ENCODE measurements around the gene PLAAT5.

The PLAAT5 gene, protein sequence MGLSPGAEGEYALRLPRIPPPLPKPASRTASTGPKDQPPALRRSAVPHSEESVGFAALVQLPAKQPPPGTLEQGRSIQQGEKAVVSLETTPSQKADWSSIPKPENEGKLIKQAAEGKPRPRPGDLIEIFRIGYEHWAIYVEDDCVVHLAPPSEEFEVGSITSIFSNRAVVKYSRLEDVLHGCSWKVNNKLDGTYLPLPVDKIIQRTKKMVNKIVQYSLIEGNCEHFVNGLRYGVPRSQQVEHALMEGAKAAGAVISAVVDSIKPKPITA

DNA sequence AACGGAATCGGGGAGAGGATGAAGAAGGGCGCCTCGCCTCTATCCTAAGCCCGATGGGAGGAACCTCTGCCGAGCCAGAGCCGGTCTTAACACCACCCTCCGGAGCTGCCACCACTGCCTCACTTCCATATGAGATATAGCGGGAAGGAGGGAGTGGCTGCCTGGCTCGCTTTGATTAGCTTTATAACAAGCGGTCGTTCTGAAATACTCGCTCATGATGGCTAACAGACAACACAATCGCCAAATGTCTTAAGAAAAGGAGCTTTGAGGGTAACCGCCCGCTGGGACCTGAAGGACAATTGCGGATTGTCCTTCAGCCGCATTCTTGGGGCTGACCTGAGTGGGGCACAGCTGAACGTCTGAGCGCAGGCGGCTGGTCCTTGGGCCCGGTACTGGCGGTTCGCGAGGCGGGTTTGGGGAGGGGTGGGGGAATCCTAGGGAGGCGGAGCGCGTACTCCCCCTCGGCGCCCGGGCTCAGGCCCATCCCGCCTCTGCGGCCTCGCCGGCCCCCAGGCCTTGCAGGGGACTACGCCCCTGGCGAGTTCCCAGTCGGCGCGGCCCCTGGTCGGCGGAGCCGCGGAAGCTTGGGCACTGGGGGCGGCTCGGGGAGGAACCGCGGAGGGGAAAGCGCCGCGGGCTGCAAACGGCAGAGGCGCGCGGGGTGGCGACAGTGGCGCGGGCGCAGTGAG is at the start of gene PLAAT5:
TSS of gene PLAAT5 (minus strand) at position 617 of the 689 bp plus-strand sequence. CDS start at position 484, 133 bp downstream.
- H3K27me3 ChIP-seq (ENCODE audit: control insufficient read depth, low read length): peaks cover 9% of the 10 kb centered on the region; the same call in 1 of the 2 replicates
- H3K79me2 ChIP-seq (ENCODE audit: control insufficient read depth, low read length): no peaks in the 10 kb centered on the region
- no peak within 1 kb of the TSS for H3K4me3 ChIP-seq (ENCODE audit: low read length)
- H3K4me1 ChIP-seq (ENCODE audit: control insufficient read depth, low read length): no peaks in the 10 kb centered on the region
- no peaks in the 10 kb centered on the region for H3K36me3 ChIP-seq (ENCODE audit: control insufficient read depth, low read length)
- H3K9me3 ChIP-seq (ENCODE audit: control insufficient read depth, insufficient read depth, low read length): no peaks in the 10 kb centered on the region; the same call in 1 of the 2 replicates
- no peak for TF ChIP-seq EZH2phosphoT487 (IDR thresholded peaks at IDR 0.05; ENCODE audit: borderline replicate concordance, low read length)
- TF ChIP-seq CTCF (IDR thresholded peaks at IDR 0.05; ENCODE audit: low read depth, low read length, poor library complexity, severe bottlenecking): no peak
- no peak within 1 kb of the TSS for H3K4me2 ChIP-seq (ENCODE audit: low read length)
- H4K20me1 ChIP-seq (ENCODE audit: control insufficient read depth, insufficient read depth, low read depth, low read length): no peaks in the 10 kb centered on the region
- no peak within 1 kb of the TSS for H3K27ac ChIP-seq (ENCODE audit: low read depth, low read length)
- no peaks in the 10 kb centered on the region for H3K9me2 ChIP-seq (replicated peaks; ENCODE audit: control insufficient read depth, low read length)
- H3F3A ChIP-seq (ENCODE audit: control insufficient read depth, insufficient read depth): no peaks in the 10 kb centered on the region

- H4K20me1 ChIP-seq (ENCODE audit: control insufficient read depth, insufficient read depth, low read depth, low read length): no peaks in the 10 kb centered on the region
- H3F3A ChIP-seq (ENCODE audit: control insufficient read depth, insufficient read depth): no peaks in the 10 kb centered on the region
- no peaks in the 10 kb centered on the region for H3K79me2 ChIP-seq (ENCODE audit: control insufficient read depth, low read length)
- H3K27ac ChIP-seq (ENCODE audit: low read depth, low read length): no peak overlapping the region
- no peak overlapping the region for H3K4me3 ChIP-seq (ENCODE audit: low read length)
- TF ChIP-seq EZH2phosphoT487 (IDR thresholded peaks at IDR 0.05; ENCODE audit: borderline replicate concordance, low read length) (no peak), CTCF (IDR thresholded peaks at IDR 0.05; ENCODE audit: low read depth, low read length, poor library complexity, severe bottlenecking) (no peak)
- H3K4me1 ChIP-seq (ENCODE audit: control insufficient read depth, low read length): peaks cover 9% of the 10 kb centered on the region
- H3K27me3 ChIP-seq (ENCODE audit: control insufficient read depth, low read length): 0 out of 2 replicates have a peak, but pooled peaks cover 7% of the 10 kb centered on the region
- no peaks in the 10 kb centered on the region for H3K9me3 ChIP-seq (ENCODE audit: control insufficient read depth, insufficient read depth, low read length)
- no peaks in the 10 kb centered on the region for H3K36me3 ChIP-seq (ENCODE audit: control insufficient read depth, low read length)
- H3K9me2 ChIP-seq (replicated peaks; ENCODE audit: control insufficient read depth, low read length): no peaks in the 10 kb centered on the region
- peak overlapping the region; percentile 50 for H3K4me2 ChIP-seq (ENCODE audit: low read length)
These were observed 46.5 kb upstream of the PLAAT5 start for GRCh38 chr11:63537293-63538101.

DNA sequence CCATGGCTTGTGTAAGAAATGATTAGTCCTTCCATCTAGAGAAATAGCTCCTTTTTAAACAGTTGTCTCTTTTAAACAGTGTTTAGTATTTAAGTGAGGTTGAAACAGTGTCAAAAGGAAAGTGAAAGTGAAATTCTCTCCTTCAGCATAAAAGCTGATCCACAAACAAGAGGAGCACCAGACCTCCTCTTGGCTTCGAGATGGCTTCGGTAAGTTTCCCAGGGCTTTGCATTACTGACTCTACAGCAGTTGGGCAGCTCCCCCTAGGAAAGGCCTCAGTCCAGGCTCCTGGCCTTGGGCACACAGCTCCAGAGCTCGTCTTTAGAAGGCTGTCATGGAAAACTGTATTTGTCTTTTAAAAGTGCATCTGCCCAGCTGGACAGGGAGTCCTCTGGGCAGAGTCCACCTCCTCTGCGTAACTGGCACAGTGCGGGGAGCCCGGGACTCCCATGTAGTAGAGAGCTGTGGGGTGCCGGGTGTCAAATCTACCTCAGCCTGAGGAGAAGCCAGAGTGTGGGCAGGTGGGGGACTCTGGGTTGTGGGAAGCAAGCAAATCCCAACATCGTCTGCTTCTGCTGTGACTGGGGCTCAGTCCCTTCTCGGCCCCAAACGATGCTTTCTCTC is 45.8 kb upstream of the PLAAT5 start, which contains the start of gene PLAAT4:
TSS of gene PLAAT4 (plus strand) at position 140 of the 624 bp plus-strand sequence. CDS start at position 201, 61 bp downstream.
- Histone ChIP-seq H3K9me3 (ENCODE audit: control insufficient read depth, insufficient read depth, low read length) (no peaks in the 10 kb centered on the region), H3K4me3 (ENCODE audit: low read length) (peak within 1 kb of the TSS; percentile 41), H3K9me2 (replicated peaks; ENCODE audit: control insufficient read depth, low read length) (no peaks in the 10 kb centered on the region), H3K36me3 (ENCODE audit: control insufficient read depth, low read length) (no peaks in the 10 kb centered on the region), H3F3A (ENCODE audit: control insufficient read depth, insufficient read depth) (no peaks in the 10 kb centered on the region), H3K4me2 (ENCODE audit: low read length) (peak within 1 kb of the TSS; percentile 50), H3K4me1 (ENCODE audit: control insufficient read depth, low read length) (peaks cover 14% of the 10 kb centered on the region), H3K79me2 (ENCODE audit: control insufficient read depth, low read length) (no peaks in the 10 kb centered on the region), H4K20me1 (ENCODE audit: control insufficient read depth, insufficient read depth, low read depth, low read length) (no peaks in the 10 kb centered on the region), H3K27ac (ENCODE audit: low read depth, low read length) (no peak within 1 kb of the TSS), H3K27me3 (ENCODE audit: control insufficient read depth, low read length) (0 out of 2 replicates have a peak, but pooled peaks cover 7% of the 10 kb centered on the region)
- TF ChIP-seq EZH2phosphoT487 (IDR thresholded peaks at IDR 0.05; ENCODE audit: borderline replicate concordance, low read length) (no peak), CTCF (IDR thresholded peaks at IDR 0.05; ENCODE audit: low read depth, low read length, poor library complexity, severe bottlenecking) (no peak)

Data from DOHH2 (cell line).